Stimulated activated CD8-positive, alpha-beta memory T cell treated with anti-CD3 and anti-CD28 coated beads, Interleukin-2, amount 100 ng/mL, for 48 hours (primary cell): ENCODE data around the gene ANKRD36C.
"Not testable (repeated sequence)": the region's sequence is repeated elsewhere in the genome, so short reads cannot be mapped to it uniquely, and the experiment has no call there.

Experiments
- DNase-seq, 2 donors: peaks; one replicate each; pipeline ENCODE4 v3.0.0-alpha.2; 2020; ENCODE audit warnings: low read depth in 2 of 2

ANKRD36C gene

GRCh38 chr2:95991351-95992094 is at the start of gene ANKRD36C:
Gene ANKRD36C, minus strand, starts transcription at chr2:95991824. Its CDS starts 116 bp downstream, at chr2:95991708.
- not testable (repeated sequence) for DNase-seq

- not testable (repeated sequence) for DNase-seq
Measured at GRCh38 chr2:96035554-96035953, 43.9 kb upstream of the ANKRD36C start.

GRCh38 chr2:96034792-96035191 is 43.2 kb upstream of the ANKRD36C start, which contains the start of gene GPAT2:
Gene GPAT2, minus strand, starts transcription at chr2:96034916. Its CDS starts 2,557 bp downstream, at chr2:96032359.
- not testable (repeated sequence) for DNase-seq

- DNase-seq = not testable (repeated sequence)
Measured at GRCh38 chr2:96033997-96034396, 42.4 kb upstream of the ANKRD36C start.

- DNase-seq = not testable (repeated sequence)
Measured at GRCh38 chr2:96027725-96028325, 36.2 kb upstream of the ANKRD36C start.

GRCh38 chr2:96025755-96026154 is 34.1 kb upstream of the ANKRD36C start:
- DNase-seq = not testable (repeated sequence)

GRCh38 chr2:96025194-96025492 is 33.5 kb upstream of the ANKRD36C start:
- no peak for DNase-seq

GRCh38 chr2:96024336-96025193 is 32.9 kb upstream of the ANKRD36C start:
- no peak for DNase-seq

- not testable (repeated sequence) for DNase-seq
Measured at GRCh38 chr2:96023701-96024100, 32.1 kb upstream of the ANKRD36C start.

GRCh38 chr2:96022701-96023447 is 31.2 kb upstream of the ANKRD36C start:
- peak; percentile 41 to 64 for DNase-seq

GRCh38 chr2:96022126-96022525 is 30.5 kb upstream of the ANKRD36C start:
- not testable (repeated sequence) for DNase-seq

- not testable (repeated sequence) for DNase-seq
Measured at GRCh38 chr2:96021142-96021541, 29.5 kb upstream of the ANKRD36C start.

GRCh38 chr2:96019909-96020590 is 28.4 kb upstream of the ANKRD36C start:
- not testable (repeated sequence) for DNase-seq

- DNase-seq = not testable (repeated sequence)
Measured at GRCh38 chr2:96016321-96016720, 24.7 kb upstream of the ANKRD36C start.

- not testable (repeated sequence) for DNase-seq
Measured at GRCh38 chr2:96012792-96013264, 21.2 kb upstream of the ANKRD36C start.

GRCh38 chr2:96012086-96012791 is 20.6 kb upstream of the ANKRD36C start:
- DNase-seq = not testable (repeated sequence)

- not testable (repeated sequence) for DNase-seq
Measured at GRCh38 chr2:96011129-96011455, 19.5 kb upstream of the ANKRD36C start.

GRCh38 chr2:96010320-96011128 is 18.9 kb upstream of the ANKRD36C start:
- peak; percentile 96 to 97 for DNase-seq

GRCh38 chr2:96009833-96010232 is 18.2 kb upstream of the ANKRD36C start:
- DNase-seq = not testable (repeated sequence)
